ENCODE data around the gene SMYD3.

Gene SMYD3

GRCh38 chr1:245790441-245790840 is 716.6 kb downstream of the SMYD3 start:
- H3K27ac ChIP-seq = no peak overlapping the region
- TF ChIP-seq ZFX (IDR thresholded peaks at IDR 0.05) (no peak), CTCF (conservative IDR thresholded peaks at IDR 0.05) (no peak)

GRCh38 chr1:245788886-245789285 is 718.2 kb downstream of the SMYD3 start:
- TF ChIP-seq CTCF (conservative IDR thresholded peaks at IDR 0.05) = no peak
- no peak for TF ChIP-seq ZFX (IDR thresholded peaks at IDR 0.05)
- no peak overlapping the region for H3K27ac ChIP-seq

GRCh38 chr1:245788269-245788668 is 718.8 kb downstream of the SMYD3 start:
- no peak overlapping the region for H3K27ac ChIP-seq
- TF ChIP-seq ZFX (IDR thresholded peaks at IDR 0.05) (no peak), CTCF (conservative IDR thresholded peaks at IDR 0.05) (no peak)

- H3K27ac ChIP-seq = no peak overlapping the region
- TF ChIP-seq CTCF (conservative IDR thresholded peaks at IDR 0.05) (no peak), ZFX (IDR thresholded peaks at IDR 0.05) (no peak)
These were observed 720.1 kb downstream of the SMYD3 start for GRCh38 chr1:245786948-245787347.

- H3K27ac ChIP-seq = no peak overlapping the region
- no peak; the same call in 1 of the 2 replicates for TF ChIP-seq CTCF (conservative IDR thresholded peaks at IDR 0.05)
These were observed 727.0 kb downstream of the SMYD3 start for GRCh38 chr1:245779797-245780755.

GRCh38 chr1:245777752-245778151 is 729.3 kb downstream of the SMYD3 start:
- no peak overlapping the region for H3K27ac ChIP-seq
- TF ChIP-seq CTCF (conservative IDR thresholded peaks at IDR 0.05) = no peak

GRCh38 chr1:245776694-245777332 is 730.3 kb downstream of the SMYD3 start:
- no peak for TF ChIP-seq CTCF (conservative IDR thresholded peaks at IDR 0.05)
- no peak for TF ChIP-seq ZFX (IDR thresholded peaks at IDR 0.05)
- H3K27ac ChIP-seq = no peak overlapping the region

All from C4-2B (cell line).